GM12878 (cell line): ENCODE measurements around the gene RAP1GAP2.

ENCODE experiments used
- BHLHE40 ChIP-seq, 2 experiments: fragments of 450-650 bp in 1 of 2; IDR thresholded peaks; 2 replicates each; pipeline ENCODE4 v1.6.1; 2011 to 2017; ENCODE audit warnings: low read depth in 2 of 2, borderline replicate concordance in 1 of 2, improper control_type of control experiment in 1 of 2, low read length in 1 of 2, mild to moderate bottlenecking in 1 of 2
- CTCF ChIP-seq, 3 experiments: IDR thresholded peaks in 2 of 3; conservative IDR thresholded peaks in 1 of 3; 2 replicates each; pipeline ENCODE4 v1.5.1; 2011; ENCODE audit warnings: low read depth in 3 of 3, low read length in 3 of 3, mild to moderate bottlenecking in 3 of 3, control low read depth in 2 of 3, moderate library complexity in 2 of 3, inconsistent platforms in 1 of 3, mixed read lengths in 1 of 3; ENCODE audit not compliant: control insufficient read depth in 2 of 3, insufficient read depth in 1 of 3; ENCODE audit errors: extremely low read depth in 1 of 3
- EP300 ChIP-seq, 2 experiments: fragments of 150-350 bp in 1 of 2; IDR thresholded peaks; 2 replicates each; pipeline ENCODE4 v1.6.1; 2011 to 2012; ENCODE audit warnings: low read depth in 2 of 2, low read length in 2 of 2, borderline replicate concordance in 1 of 2, improper control_type of control experiment in 1 of 2, inconsistent platforms in 1 of 2; ENCODE audit not compliant: control insufficient read depth in 1 of 2
- RAD51 ChIP-seq: fragments of 450-650 bp; IDR thresholded peaks from 2 replicates; pipeline ENCODE4 v1.6.1; 2016; ENCODE audit warnings: moderate library complexity, mild to moderate bottlenecking, inconsistent platforms
- RCOR1 ChIP-seq: conservative IDR thresholded peaks from 2 replicates; pipeline ENCODE4 v1.6.1; 2012; ENCODE audit warnings: low read depth, low read length, improper control_type of control experiment
- RUNX3 ChIP-seq: IDR thresholded peaks from 2 replicates; pipeline ENCODE4 v1.6.1; 2012; ENCODE audit warnings: low read length, inconsistent platforms
- YY1 ChIP-seq: IDR thresholded peaks from 2 replicates; pipeline ENCODE4 v1.6.1; 2011; ENCODE audit warnings: low read depth, mild to moderate bottlenecking, low read length
- ZNF592 ChIP-seq: fragments of 450-650 bp; IDR thresholded peaks from 2 replicates; pipeline ENCODE4 v1.6.1; 2017; ENCODE audit warnings: mild to moderate bottlenecking, moderate library complexity

DNA sequence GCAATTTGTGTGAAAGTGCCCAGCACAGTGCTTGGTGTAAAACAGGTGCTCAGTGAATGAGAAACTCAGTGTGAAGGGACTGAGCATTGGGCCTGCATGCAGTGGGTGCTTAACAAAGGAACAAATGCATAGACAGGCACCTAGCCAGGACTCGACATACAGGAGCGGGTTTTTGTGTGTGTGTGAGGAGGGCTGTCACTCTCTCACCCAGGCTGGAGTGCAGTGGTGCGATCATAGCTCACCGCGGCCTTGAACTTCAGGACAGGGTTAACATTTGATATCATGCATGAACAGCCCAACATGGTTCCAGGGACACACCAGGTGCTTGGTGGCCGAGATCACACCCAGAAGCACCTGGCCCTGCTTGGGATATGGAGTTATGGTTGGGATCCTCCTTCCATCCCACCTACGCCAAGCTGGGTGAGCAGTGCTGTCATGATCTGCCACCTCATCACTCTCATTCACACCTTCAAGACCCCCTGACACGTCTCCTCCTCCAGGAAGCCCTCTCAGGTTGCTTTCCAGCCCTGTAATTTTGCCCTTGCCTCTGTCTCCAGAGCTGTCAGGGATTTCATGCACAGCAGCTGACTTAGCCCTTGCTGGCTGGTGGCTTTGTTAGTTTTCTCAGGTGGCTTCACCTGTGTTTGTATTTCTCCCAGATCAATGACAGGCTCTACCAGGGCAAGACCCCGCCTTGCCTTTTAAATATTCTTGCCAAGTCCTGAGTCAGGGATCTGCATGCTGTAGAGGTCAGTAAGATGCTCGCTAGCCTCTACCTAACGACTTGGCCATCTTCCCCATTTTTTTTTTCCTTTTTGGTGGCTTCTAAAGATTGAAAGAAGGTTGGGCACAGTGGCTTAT lies 200.8 kb downstream of the RAP1GAP2 start:
- TF ChIP-seq RUNX3 (no peak), CTCF (IDR thresholded peaks at IDR 0.05 in 2 of 3, conservative IDR thresholded peaks at IDR 0.05 in 1 of 3; ENCODE audit: control insufficient read depth in 2 of 3, extremely low read depth in 1 of 3, insufficient read depth in 1 of 3, low read depth in 3 of 3, low read length in 3 of 3) (no peak), EP300 (IDR thresholded peaks at IDR 0.05; ENCODE audit: borderline replicate concordance in 1 of 2, control insufficient read depth in 1 of 2, low read depth in 2 of 2, low read length in 2 of 2) (no peak), RCOR1 (no peak), RAD51 (no peak), ZNF592 (no peak), YY1 (no peak), BHLHE40 (IDR thresholded peaks at IDR 0.05; ENCODE audit: borderline replicate concordance in 1 of 2, low read depth in 2 of 2, low read length in 1 of 2) (no peak)
